HL-60 (cell line): Measurements from ENCODE around the gene LCA5L.

Experiments used
- POLR2AphosphoS5 ChIP-seq: IDR thresholded peaks from 2 replicates; pipeline ENCODE4 v1.6.1; 2012; ENCODE audit warnings: low read depth
- TF ChIP-seq, protein P1 (sequence below): IDR thresholded peaks from one replicate; pipeline ENCODE4 v1.5.1; 2011; ENCODE audit warnings: low read length, control low read depth, inconsistent platforms; ENCODE audit not compliant: insufficient read depth
- TF ChIP-seq, protein P2 (sequence below): IDR thresholded peaks from 2 replicates; pipeline ENCODE4 v1.6.1; 2012; ENCODE audit warnings: low read depth; ENCODE audit not compliant: insufficient replicate concordance

DNA sequence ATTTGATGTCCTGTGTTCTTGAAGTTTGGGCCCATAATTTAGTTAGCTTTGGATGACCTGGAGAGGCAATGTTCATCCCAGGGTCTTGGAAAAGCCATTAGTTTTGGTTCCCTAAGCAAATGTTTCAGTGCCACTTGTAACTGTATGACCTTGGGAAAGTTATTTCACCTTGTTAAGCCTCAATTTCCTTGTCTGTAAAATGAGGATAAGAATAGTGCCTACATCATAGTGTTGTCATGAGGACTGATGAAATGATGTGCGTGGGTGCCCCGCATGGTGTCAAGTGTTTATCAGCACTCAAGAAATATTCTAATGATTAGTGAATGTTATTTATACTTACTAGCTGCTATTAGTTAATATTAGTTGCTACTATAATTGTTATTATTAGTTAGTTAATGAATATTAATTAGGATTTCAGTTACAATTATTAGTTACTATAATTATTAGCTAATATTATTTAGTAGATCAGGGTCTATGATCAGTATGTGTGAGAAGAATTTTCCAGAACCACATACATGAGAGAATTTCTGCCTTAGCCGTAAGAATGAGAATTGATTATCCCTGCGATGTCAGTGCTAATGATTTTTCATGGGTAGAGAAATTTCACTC, 8.1 kb upstream of the LCA5L start:
- TF ChIP-seq, protein P1, sequence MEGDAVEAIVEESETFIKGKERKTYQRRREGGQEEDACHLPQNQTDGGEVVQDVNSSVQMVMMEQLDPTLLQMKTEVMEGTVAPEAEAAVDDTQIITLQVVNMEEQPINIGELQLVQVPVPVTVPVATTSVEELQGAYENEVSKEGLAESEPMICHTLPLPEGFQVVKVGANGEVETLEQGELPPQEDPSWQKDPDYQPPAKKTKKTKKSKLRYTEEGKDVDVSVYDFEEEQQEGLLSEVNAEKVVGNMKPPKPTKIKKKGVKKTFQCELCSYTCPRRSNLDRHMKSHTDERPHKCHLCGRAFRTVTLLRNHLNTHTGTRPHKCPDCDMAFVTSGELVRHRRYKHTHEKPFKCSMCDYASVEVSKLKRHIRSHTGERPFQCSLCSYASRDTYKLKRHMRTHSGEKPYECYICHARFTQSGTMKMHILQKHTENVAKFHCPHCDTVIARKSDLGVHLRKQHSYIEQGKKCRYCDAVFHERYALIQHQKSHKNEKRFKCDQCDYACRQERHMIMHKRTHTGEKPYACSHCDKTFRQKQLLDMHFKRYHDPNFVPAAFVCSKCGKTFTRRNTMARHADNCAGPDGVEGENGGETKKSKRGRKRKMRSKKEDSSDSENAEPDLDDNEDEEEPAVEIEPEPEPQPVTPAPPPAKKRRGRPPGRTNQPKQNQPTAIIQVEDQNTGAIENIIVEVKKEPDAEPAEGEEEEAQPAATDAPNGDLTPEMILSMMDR = no peak
- TF ChIP-seq POLR2AphosphoS5 = no peak
- TF ChIP-seq, protein P2, sequence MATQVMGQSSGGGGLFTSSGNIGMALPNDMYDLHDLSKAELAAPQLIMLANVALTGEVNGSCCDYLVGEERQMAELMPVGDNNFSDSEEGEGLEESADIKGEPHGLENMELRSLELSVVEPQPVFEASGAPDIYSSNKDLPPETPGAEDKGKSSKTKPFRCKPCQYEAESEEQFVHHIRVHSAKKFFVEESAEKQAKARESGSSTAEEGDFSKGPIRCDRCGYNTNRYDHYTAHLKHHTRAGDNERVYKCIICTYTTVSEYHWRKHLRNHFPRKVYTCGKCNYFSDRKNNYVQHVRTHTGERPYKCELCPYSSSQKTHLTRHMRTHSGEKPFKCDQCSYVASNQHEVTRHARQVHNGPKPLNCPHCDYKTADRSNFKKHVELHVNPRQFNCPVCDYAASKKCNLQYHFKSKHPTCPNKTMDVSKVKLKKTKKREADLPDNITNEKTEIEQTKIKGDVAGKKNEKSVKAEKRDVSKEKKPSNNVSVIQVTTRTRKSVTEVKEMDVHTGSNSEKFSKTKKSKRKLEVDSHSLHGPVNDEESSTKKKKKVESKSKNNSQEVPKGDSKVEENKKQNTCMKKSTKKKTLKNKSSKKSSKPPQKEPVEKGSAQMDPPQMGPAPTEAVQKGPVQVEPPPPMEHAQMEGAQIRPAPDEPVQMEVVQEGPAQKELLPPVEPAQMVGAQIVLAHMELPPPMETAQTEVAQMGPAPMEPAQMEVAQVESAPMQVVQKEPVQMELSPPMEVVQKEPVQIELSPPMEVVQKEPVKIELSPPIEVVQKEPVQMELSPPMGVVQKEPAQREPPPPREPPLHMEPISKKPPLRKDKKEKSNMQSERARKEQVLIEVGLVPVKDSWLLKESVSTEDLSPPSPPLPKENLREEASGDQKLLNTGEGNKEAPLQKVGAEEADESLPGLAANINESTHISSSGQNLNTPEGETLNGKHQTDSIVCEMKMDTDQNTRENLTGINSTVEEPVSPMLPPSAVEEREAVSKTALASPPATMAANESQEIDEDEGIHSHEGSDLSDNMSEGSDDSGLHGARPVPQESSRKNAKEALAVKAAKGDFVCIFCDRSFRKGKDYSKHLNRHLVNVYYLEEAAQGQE = no peak
